HepG2 (cell line): ENCODE results near the gene STAP2. TPM values are rescaled to one million over a fixed set of nuclear protein-coding genes. Genes with fewer than 3 reads are reported as not detected.
A peak's percentile ranks its signal among the peaks of the same experiment; 100 is the strongest.

ENCODE experiments used
- ATAC-seq: fragments of 200-7000 bp; cut with Tn5 transposase; 3 replicates; pipeline ENCODE4 v1.9.1; 2020; ENCODE audit warnings: mild to moderate bottlenecking, moderate library complexity
- BruUV-seq: library from RNA; stranded (reverse); fragments of 400-500 nt; replicated peaks from 2 replicates; lab custom pipeline; 2021; lab: Mats Ljungman, UMichigan
- CTCF ChIA-PET: fragments of 300-600 bp; formaldehyde crosslinking; extraction: SDS; loops from one replicate; lab custom pipeline; 2021; ENCODE audit warnings: low total read pairs, inconsistent platforms, low intra/inter-chr PET ratio; lab: Yijun Ruan, JAX
- POLR2A ChIA-PET: fragments of 350-600 bp; sonication (Branson Sonifier 250); formaldehyde crosslinking; loops from one replicate; lab custom pipeline; 2020; ENCODE audit warnings: antibody characterized with exemption, inconsistent platforms; lab: Yijun Ruan, JAX
- DNase-seq: peaks from one replicate; pipeline ENCODE4 v3.0.0-alpha.2; 2015; ENCODE audit warnings: low spot score
- FAIRE-seq: peaks from 3 replicates; lab custom pipeline; 2011; peaks lifted over from hg19 to GRCh38; lab: Jason Lieb, UNC
- H2AFZ ChIP-seq: one replicate; pipeline ENCODE4 v1.6.1; 2011; ENCODE audit warnings: low read length, inconsistent platforms
- H3K27ac ChIP-seq: fragments of 300-600 bp; 3 replicates; pipeline ENCODE4 v1.8.0; 2011; ENCODE audit warnings: mixed run types, mild to moderate bottlenecking, mixed read lengths, low read length, inconsistent platforms; ENCODE audit not compliant: insufficient read depth; ENCODE audit errors: extremely low read length
- H3K27me3 ChIP-seq, 2 experiments: fragments of 200-600 bp in 1 of 2; 2 replicates in 1 of 2; 3 replicates in 1 of 2; pipeline versions ENCODE4 v1.6.0 to v1.8.0; 2011; ENCODE audit warnings: low read length in 2 of 2, mild to moderate bottlenecking in 2 of 2, moderate library complexity in 2 of 2, inconsistent platforms in 1 of 2; ENCODE audit not compliant: insufficient read depth in 2 of 2, control insufficient read depth in 1 of 2
- H3K36me3 ChIP-seq, 2 experiments: fragments of 200-600 bp in 1 of 2; replicated peaks in 1 of 2; 2 replicates in 1 of 2; 3 replicates in 1 of 2; pipeline versions ENCODE4 v1.5.1 to v1.8.0; 2011; ENCODE audit warnings: low read length in 2 of 2, inconsistent platforms in 1 of 2; ENCODE audit not compliant: insufficient read depth in 2 of 2, control insufficient read depth in 1 of 2
- H3K4me1 ChIP-seq: 2 replicates; pipeline ENCODE4 v1.5.1; 2012; ENCODE audit warnings: low read length, inconsistent platforms; ENCODE audit not compliant: insufficient read depth
- H3K4me2 ChIP-seq: 2 replicates; pipeline ENCODE4 v1.6.0; 2011; ENCODE audit warnings: low read depth, low read length, inconsistent platforms
- H3K4me3 ChIP-seq, 3 experiments: fragments of 200-600 bp in 1 of 3; sonication (generic), shearing (Covaris generic) in 1 of 3; replicated peaks in 1 of 3; 2 replicates each; pipeline ENCODE4 v1.5.1; 2011 to 2016; ENCODE audit warnings: low read length in 3 of 3, inconsistent platforms in 2 of 3, low read depth in 2 of 3, mild to moderate bottlenecking in 2 of 3, control low read depth in 1 of 3, mixed read lengths in 1 of 3; ENCODE audit not compliant: insufficient read depth in 1 of 3
- H3K79me2 ChIP-seq: one replicate; pipeline ENCODE4 v1.6.1; 2011; ENCODE audit warnings: low read length, inconsistent platforms; ENCODE audit not compliant: insufficient read depth
- H3K9ac ChIP-seq: 2 replicates; pipeline ENCODE4 v1.6.0; 2011; ENCODE audit warnings: mild to moderate bottlenecking, low read depth, low read length, inconsistent platforms; ENCODE audit not compliant: insufficient read depth
- H3K9me3 ChIP-seq: 2 replicates; pipeline ENCODE4 v1.5.1; 2012; ENCODE audit warnings: mild to moderate bottlenecking, low read length
- H4K20me1 ChIP-seq: 2 replicates; pipeline ENCODE4 v1.6.0; 2011; ENCODE audit warnings: inconsistent platforms, mild to moderate bottlenecking, low read length, moderate library complexity; ENCODE audit not compliant: insufficient read depth
- AGO1 ChIP-seq: fragments of 200-400 bp; formaldehyde crosslinking; IDR thresholded peaks from 2 replicates; pipeline ENCODE4 v1.6.1; 2017; ENCODE audit warnings: mild to moderate bottlenecking, low read depth, low read length, moderate library complexity; ENCODE audit not compliant: poor library complexity, severe bottlenecking
- AGO2 ChIP-seq: fragments of 200-400 bp; formaldehyde crosslinking; optimal IDR thresholded peaks from 2 replicates; pipeline ENCODE3; 2017; ENCODE audit warnings: mild to moderate bottlenecking, low read depth, low read length, moderate library complexity
- ARNT ChIP-seq: fragments of 450-650 bp; IDR thresholded peaks from 2 replicates; pipeline ENCODE4 v1.6.1; 2017
- ATRX ChIP-seq: sonication (generic); formaldehyde crosslinking; IDR thresholded peaks from 2 replicates; pipeline ENCODE4 v1.4.0; 2020; ENCODE audit warnings: missing genetic modification reagents, borderline replicate concordance
- CHD2 ChIP-seq: IDR thresholded peaks from 2 replicates; pipeline ENCODE4 v1.6.1; 2011; ENCODE audit warnings: low read depth, low read length, improper control_type of control experiment
- ERF ChIP-seq: IDR thresholded peaks from 2 replicates; pipeline ENCODE4 v1.6.1; 2018; ENCODE audit warnings: missing biosample characterization, missing genetic modification reagents
- MYC ChIP-seq: sonication (generic); formaldehyde crosslinking; IDR thresholded peaks from 2 replicates; pipeline ENCODE4 v1.9.0; 2021; ENCODE audit warnings: missing genetic modification reagents, borderline replicate concordance
- NCOA2 ChIP-seq: sonication (generic); formaldehyde crosslinking; IDR thresholded peaks from 2 replicates; pipeline ENCODE4 v1.8.0; 2022; ENCODE audit warnings: inconsistent platforms
- NFKB2 ChIP-seq: sonication (generic); formaldehyde crosslinking; IDR thresholded peaks from 2 replicates; pipeline ENCODE4 v1.4.0; 2020; ENCODE audit warnings: missing genetic modification reagents, borderline replicate concordance
- NFKBIZ ChIP-seq: IDR thresholded peaks from 2 replicates; pipeline ENCODE4 v1.6.1; 2018; ENCODE audit warnings: missing genetic modification reagents, missing compliant biosample characterization
- POLR2AphosphoS5 ChIP-seq: IDR thresholded peaks from 2 replicates; pipeline ENCODE4 v1.6.1; 2012; ENCODE audit warnings: low read depth, low read length
- POLR2G ChIP-seq: fragments of 200-400 bp; formaldehyde crosslinking; IDR thresholded peaks from 2 replicates; pipeline ENCODE4 v1.6.1; 2018; ENCODE audit warnings: mild to moderate bottlenecking, low read depth, low read length, moderate library complexity
- ZFYVE20 ChIP-seq: sonication (generic); formaldehyde crosslinking; IDR thresholded peaks from 2 replicates; pipeline ENCODE4 v1.8.0; 2023; ENCODE audit warnings: low read depth, mild to moderate bottlenecking, moderate library complexity, missing genetic modification reagents, borderline replicate concordance
- ZNF256 ChIP-seq: sonication (generic); formaldehyde crosslinking; conservative IDR thresholded peaks from 2 replicates; pipeline ENCODE4 v1.4.0; 2020; ENCODE audit warnings: missing genetic modification reagents
- ZNF3 ChIP-seq: IDR thresholded peaks from 2 replicates; pipeline ENCODE4 v1.7.0; 2017; ENCODE audit warnings: inconsistent platforms
- ZNF563 ChIP-seq: sonication (generic); formaldehyde crosslinking; IDR thresholded peaks from 2 replicates; pipeline ENCODE4 v1.8.0; 2022; ENCODE audit warnings: mild to moderate bottlenecking, moderate library complexity, missing genetic modification reagents
- ZNF768 ChIP-seq: sonication (generic); formaldehyde crosslinking; IDR thresholded peaks from 2 replicates; pipeline ENCODE4 v1.4.0; 2020; ENCODE audit warnings: missing genetic modification reagents
- WGBS: methylation state at CpG from one replicate; pipeline ENCODE4 v1.1.6; 2017; ENCODE audit warnings: low lambda C conversion rate; 5-methylcytosine and 5-hydroxymethylcytosine counted together
- in situ Hi-C: cut with HindIII; loops from 2 replicates; pipeline ENCODE4 v1.10.0; 2017; ENCODE audit warnings: low pct_unique_long_range_greater_than_20kb; ENCODE audit not compliant: extremely low pct_ligation_motif_present
- intact Hi-C: fragments of 100-400 bp; cut with micrococcal nuclease; formaldehyde crosslinking; loops from one replicate; pipeline ENCODE4 v1.10.0; 2022; ENCODE audit not compliant: unreplicated experiment
- polyA plus RNA-seq, 8 experiments: library from polyadenylated mRNA; depleted of rRNA in 3 of 8; stranded (reverse) in 7 of 8; unstranded in 1 of 8; fragments of >200 nt; fragmentation: Illumina TruSeq in 4 of 8; extraction: Trizol in 4 of 8; gene quantifications; 2 replicates each; pipeline versions ENCODE4 v1.2.1 to v1.2.3, GENCODE V29; 2011 to 2016; ENCODE audit warnings: low read depth in 4 of 8, missing spikeins in 1 of 8, mixed read lengths in 1 of 8; ENCODE audit not compliant: insufficient read depth in 1 of 8
- total RNA-seq, 5 experiments: library from RNA; depleted of rRNA; stranded (reverse); fragments of >200 nt; fragmentation: Illumina TruSeq; extraction: Trizol; gene quantifications; 2 replicates each; pipeline ENCODE4 v1.2.3, GENCODE V29; 2016; ENCODE audit warnings: low read depth in 1 of 5
- TF ChIP-seq, protein P1 (sequence below): sonication (generic); formaldehyde crosslinking; IDR thresholded peaks from 2 replicates; pipeline ENCODE4 v1.4.0; 2020; ENCODE audit warnings: missing genetic modification reagents, borderline replicate concordance
- TF ChIP-seq, protein P2 (sequence below): fragments of 450-650 bp; IDR thresholded peaks from 2 replicates; pipeline ENCODE4 v1.6.1; 2016
- TF ChIP-seq, protein P3 (sequence below): sonication (generic); formaldehyde crosslinking; IDR thresholded peaks from 2 replicates; pipeline ENCODE4 v1.5.0; 2020; ENCODE audit warnings: missing genetic modification reagents

The STAP2 gene
- total and polyA plus RNA-seq, 2 of the 13 experiments (the other 11 are each of a cell fraction or from before 2014, with no cell fraction given) = 39.0 to 43.7 TPM

DNA sequence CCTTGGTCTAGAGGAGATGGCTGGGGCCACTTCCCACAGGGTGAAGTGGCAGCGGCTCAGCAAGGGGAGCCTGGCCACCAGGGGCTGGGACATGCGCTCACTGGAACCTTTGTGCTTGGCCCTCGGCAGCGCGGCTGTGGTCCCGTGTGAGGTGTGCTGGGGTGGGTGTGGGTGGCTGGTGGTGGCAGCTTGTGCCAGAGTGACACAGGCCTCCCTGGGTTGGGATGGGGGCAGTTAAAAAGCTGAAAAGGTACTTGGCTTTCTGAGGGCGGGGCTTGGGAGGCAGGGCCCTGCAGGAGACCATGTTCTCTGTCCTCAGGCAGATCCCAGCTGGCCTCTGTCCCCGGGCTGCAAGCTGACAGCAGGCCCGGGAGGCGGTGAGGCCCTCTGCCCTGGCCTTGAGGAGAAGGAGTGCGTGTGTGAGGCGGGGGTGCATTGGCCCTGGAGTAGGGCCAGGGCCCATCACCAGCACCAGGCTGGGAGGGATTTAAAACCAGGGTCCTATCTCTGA, 22.1 kb upstream of the STAP2 start (continued):
- TF ChIP-seq, protein P1, sequence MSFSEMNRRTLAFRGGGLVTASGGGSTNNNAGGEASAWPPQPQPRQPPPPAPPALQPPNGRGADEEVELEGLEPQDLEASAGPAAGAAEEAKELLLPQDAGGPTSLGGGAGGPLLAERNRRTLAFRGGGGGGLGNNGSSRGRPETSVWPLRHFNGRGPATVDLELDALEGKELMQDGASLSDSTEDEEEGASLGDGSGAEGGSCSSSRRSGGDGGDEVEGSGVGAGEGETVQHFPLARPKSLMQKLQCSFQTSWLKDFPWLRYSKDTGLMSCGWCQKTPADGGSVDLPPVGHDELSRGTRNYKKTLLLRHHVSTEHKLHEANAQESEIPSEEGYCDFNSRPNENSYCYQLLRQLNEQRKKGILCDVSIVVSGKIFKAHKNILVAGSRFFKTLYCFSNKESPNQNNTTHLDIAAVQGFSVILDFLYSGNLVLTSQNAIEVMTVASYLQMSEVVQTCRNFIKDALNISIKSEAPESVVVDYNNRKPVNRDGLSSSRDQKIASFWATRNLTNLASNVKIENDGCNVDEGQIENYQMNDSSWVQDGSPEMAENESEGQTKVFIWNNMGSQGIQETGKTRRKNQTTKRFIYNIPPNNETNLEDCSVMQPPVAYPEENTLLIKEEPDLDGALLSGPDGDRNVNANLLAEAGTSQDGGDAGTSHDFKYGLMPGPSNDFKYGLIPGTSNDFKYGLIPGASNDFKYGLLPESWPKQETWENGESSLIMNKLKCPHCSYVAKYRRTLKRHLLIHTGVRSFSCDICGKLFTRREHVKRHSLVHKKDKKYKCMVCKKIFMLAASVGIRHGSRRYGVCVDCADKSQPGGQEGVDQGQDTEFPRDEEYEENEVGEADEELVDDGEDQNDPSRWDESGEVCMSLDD = no peak
- TF ChIP-seq ZNF3 (CRISPR knock-in tag) (no peak), ATRX (CRISPR knock-in tag) (no peak)

DNA sequence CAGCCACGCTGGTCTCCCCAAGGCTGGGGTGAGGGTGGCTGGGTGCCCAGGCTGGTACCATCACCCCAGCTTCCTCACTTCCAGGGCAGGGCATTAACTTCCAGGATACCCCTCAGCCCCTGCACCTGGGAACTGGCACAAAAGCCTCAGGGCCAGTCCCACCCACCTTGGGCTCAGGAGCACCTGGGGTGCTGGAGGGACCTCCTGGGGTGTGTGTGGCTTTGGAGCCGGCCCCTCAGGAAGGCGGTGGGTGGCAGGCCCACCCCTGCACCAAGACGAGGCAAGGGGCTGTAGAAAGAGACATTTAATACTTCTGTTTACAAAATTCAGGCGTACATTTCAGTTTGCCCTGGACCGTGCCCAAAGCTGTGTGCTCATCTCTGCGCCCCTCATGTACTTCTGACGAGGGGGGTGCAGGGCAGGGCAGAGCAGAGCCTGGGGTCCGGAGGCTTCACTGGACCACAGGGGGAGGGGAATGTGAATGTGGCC, 21.5 kb upstream of the STAP2 start:
- FAIRE-seq = no peak
- BruUV-seq = no TSS peak
- no peak overlapping the region for H3K4me2 ChIP-seq
- H3K27me3 ChIP-seq = no peaks in the 10 kb centered on the region
- ATAC-seq = no peak
- no peaks in the 10 kb centered on the region for H3K4me1 ChIP-seq
- H4K20me1 ChIP-seq = no peaks in the 10 kb centered on the region
- intact Hi-C loops = no loop called here
- no peak overlapping the region for H3K27ac ChIP-seq
- no peaks in the 10 kb centered on the region for H3K9me3 ChIP-seq
- no peak overlapping the region for H3K4me3 ChIP-seq
- no peaks in the 10 kb centered on the region for H3K79me2 ChIP-seq
- in situ Hi-C loops = no loop called here
- no peak overlapping the region for H2AFZ ChIP-seq
- no peak for DNase-seq
- TF ChIP-seq NFKB2 (CRISPR knock-in tag) (0 out of 2 replicates have a peak, but pooled peaks have one; percentile 44), NFKBIZ (CRISPR knock-in tag) (no peak), AGO1 (peak; percentile 12), CHD2 (no peak), ZNF563 (CRISPR knock-in tag) (peak; percentile 25; the same call in 1 of the 2 replicates), AGO2 (peak; percentile 11), ERF (CRISPR knock-in tag) (no peak), MYC (CRISPR knock-in tag) (no peak), POLR2AphosphoS5 (peak; percentile 42; the same call in 1 of the 2 replicates), NCOA2 (no peak), ARNT (no peak), POLR2G (0 out of 2 replicates have a peak, but pooled peaks have one; percentile 28), ZNF768 (CRISPR knock-in tag) (no peak), ZFYVE20 (CRISPR knock-in tag) (no peak), ZNF256 (no peak)
- TF ChIP-seq, protein P2, sequence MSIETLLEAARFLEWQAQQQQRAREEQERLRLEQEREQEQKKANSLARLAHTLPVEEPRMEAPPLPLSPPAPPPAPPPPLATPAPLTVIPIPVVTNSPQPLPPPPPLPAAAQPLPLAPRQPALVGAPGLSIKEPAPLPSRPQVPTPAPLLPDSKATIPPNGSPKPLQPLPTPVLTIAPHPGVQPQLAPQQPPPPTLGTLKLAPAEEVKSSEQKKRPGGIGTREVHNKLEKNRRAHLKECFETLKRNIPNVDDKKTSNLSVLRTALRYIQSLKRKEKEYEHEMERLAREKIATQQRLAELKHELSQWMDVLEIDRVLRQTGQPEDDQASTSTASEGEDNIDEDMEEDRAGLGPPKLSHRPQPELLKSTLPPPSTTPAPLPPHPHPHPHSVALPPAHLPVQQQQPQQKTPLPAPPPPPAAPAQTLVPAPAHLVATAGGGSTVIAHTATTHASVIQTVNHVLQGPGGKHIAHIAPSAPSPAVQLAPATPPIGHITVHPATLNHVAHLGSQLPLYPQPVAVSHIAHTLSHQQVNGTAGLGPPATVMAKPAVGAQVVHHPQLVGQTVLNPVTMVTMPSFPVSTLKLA = no peak
- TF ChIP-seq, protein P3, sequence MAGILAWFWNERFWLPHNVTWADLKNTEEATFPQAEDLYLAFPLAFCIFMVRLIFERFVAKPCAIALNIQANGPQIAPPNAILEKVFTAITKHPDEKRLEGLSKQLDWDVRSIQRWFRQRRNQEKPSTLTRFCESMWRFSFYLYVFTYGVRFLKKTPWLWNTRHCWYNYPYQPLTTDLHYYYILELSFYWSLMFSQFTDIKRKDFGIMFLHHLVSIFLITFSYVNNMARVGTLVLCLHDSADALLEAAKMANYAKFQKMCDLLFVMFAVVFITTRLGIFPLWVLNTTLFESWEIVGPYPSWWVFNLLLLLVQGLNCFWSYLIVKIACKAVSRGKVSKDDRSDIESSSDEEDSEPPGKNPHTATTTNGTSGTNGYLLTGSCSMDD (CRISPR knock-in tag) = no peak
- TF ChIP-seq, all 625 proteins: peak for 6
- 100% methylated on average over 6 of the region's 9 CpGs for WGBS
- Histone ChIP-seq H3K9ac (no peak overlapping the region), H3K36me3 (peaks cover 19 to 47% of the 10 kb centered on the region in 2 experiments; a peak in 4 of 5 replicates)
- ChIA-PET POLR2A (interaction anchor here (1.1 to 2.7 kb wide), 2 partner anchors 17 to 27 kb away, joined by 3 to 10 read pairs; partner anchors contain the start of gene MPND), CTCF (no interaction called here)
